Body of pancreas (tissue), 4 donors: Measurements from ENCODE around the gene FKBP11.

Source experiments
- POLR2A ChIP-seq, 3 donors: fragments of 450-650 bp; IDR thresholded peaks; one replicate each; pipeline ENCODE4 v1.6.1; 2016; ENCODE audit warnings: antibody characterized with exemption in 3 of 3, mild to moderate bottlenecking in 2 of 3
- TF ChIP-seq, protein P1 (sequence below), 7 experiments: fragments of 450-650 bp in 4 of 7; fragments of 200-600 bp in 3 of 7; sonication (generic) in 3 of 7; IDR thresholded peaks; one replicate each; pipeline ENCODE4 v1.5.1; 2016 to 2019; ENCODE audit warnings: antibody characterized with exemption in 7 of 7

DNA sequence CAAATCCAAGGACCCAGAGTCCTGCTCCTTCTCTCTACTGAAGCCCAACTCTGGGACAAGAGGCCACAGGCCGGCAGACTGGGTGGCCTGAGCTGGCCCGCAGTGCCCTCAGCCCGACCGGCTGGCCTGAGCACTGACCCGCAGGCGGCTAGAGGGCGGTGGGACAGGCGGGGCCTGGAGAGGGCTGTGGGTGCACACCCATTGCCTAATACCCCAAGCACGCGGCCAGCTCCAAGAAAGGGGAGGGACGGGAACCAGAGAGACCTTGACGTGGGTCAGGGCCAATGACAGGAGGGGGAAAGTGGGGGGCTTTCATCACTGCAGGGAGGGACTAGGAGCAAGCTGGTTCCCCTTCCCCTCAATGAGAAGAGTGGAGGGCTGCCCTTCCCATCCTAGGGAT is 48.2 kb upstream of the FKBP11 start:
- TF ChIP-seq, protein P1, sequence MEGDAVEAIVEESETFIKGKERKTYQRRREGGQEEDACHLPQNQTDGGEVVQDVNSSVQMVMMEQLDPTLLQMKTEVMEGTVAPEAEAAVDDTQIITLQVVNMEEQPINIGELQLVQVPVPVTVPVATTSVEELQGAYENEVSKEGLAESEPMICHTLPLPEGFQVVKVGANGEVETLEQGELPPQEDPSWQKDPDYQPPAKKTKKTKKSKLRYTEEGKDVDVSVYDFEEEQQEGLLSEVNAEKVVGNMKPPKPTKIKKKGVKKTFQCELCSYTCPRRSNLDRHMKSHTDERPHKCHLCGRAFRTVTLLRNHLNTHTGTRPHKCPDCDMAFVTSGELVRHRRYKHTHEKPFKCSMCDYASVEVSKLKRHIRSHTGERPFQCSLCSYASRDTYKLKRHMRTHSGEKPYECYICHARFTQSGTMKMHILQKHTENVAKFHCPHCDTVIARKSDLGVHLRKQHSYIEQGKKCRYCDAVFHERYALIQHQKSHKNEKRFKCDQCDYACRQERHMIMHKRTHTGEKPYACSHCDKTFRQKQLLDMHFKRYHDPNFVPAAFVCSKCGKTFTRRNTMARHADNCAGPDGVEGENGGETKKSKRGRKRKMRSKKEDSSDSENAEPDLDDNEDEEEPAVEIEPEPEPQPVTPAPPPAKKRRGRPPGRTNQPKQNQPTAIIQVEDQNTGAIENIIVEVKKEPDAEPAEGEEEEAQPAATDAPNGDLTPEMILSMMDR (IDR thresholded peaks at IDR 0.05) = no peak
- TF ChIP-seq POLR2A (IDR thresholded peaks at IDR 0.05) = no peak
